ENCODE data around the gene PKNOX2. TPM values are rescaled to one million over a fixed set of nuclear protein-coding genes. Genes with fewer than 3 reads are reported as not detected.

PKNOX2 gene
- total and polyA plus RNA-seq, 10 donors, result 0.80 to 8.9 (median 3.5) TPM

GRCh38 chr11:125447721-125448120 is 283.2 kb downstream of the PKNOX2 start:
- intact Hi-C loops (cut with DNase I; ENCODE audit: low total_unique reads), result no loop called here
- peaks cover 0 to 18% (median 13%) of the 10 kb centered on the region in 6 donors for H3K4me1 ChIP-seq
- no peaks in the 10 kb centered on the region for H3K27me3 ChIP-seq (replicated peaks in 1 of 7)
- no peaks in the 10 kb centered on the region for H3K9me3 ChIP-seq
- no peak overlapping the region for H3K4me3 ChIP-seq
- no peak overlapping the region for H3K27ac ChIP-seq
- peaks cover 0 to 21% (median 0%) of the 10 kb centered on the region in 6 donors for H3K36me3 ChIP-seq
- no peak for DNase-seq
- TF ChIP-seq POLR2A (IDR thresholded peaks at IDR 0.05) (no peak), POLR2AphosphoS5 (IDR thresholded peaks at IDR 0.05) (no peak)
- TF ChIP-seq, protein P1, sequence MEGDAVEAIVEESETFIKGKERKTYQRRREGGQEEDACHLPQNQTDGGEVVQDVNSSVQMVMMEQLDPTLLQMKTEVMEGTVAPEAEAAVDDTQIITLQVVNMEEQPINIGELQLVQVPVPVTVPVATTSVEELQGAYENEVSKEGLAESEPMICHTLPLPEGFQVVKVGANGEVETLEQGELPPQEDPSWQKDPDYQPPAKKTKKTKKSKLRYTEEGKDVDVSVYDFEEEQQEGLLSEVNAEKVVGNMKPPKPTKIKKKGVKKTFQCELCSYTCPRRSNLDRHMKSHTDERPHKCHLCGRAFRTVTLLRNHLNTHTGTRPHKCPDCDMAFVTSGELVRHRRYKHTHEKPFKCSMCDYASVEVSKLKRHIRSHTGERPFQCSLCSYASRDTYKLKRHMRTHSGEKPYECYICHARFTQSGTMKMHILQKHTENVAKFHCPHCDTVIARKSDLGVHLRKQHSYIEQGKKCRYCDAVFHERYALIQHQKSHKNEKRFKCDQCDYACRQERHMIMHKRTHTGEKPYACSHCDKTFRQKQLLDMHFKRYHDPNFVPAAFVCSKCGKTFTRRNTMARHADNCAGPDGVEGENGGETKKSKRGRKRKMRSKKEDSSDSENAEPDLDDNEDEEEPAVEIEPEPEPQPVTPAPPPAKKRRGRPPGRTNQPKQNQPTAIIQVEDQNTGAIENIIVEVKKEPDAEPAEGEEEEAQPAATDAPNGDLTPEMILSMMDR (IDR thresholded peaks at IDR 0.05 in 8 of 11, conservative IDR thresholded peaks at IDR 0.05 in 3 of 11), result no peak
- WGBS, 5 donors, result 83 to 96% (median 89%) methylated on average over 6 of the region's 6 CpGs

DNA sequence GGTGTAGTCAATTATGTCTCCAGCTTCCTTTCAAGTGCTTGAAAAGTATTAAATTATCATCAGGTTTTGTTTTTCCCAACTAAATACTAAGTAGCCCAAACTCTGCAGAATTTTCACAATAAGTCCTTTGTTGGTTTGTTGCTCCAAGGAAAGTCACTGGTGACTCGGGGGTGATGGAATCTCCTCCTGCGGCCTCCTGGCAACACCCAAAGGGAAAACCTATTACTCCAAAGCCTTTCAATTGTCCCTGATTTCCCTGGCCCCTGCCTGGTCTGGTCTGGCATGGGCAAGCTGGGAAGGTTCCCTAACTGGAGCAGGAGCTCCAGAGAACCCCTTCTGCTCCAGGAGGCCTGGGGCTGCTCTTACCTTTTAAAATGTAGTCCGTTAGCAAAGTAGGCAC is 283.6 kb downstream of the PKNOX2 start:
- DNase-seq, result no peak
- TF ChIP-seq POLR2AphosphoS5 (IDR thresholded peaks at IDR 0.05), result no peak
- TF ChIP-seq POLR2A (IDR thresholded peaks at IDR 0.05), result no peak
- TF ChIP-seq, protein P1 (IDR thresholded peaks at IDR 0.05 in 8 of 11, conservative IDR thresholded peaks at IDR 0.05 in 3 of 11), result no peak
- Histone ChIP-seq H3K4me1 (peaks cover 0 to 18% (median 13%) of the 10 kb centered on the region in 6 donors), H3K27me3 (replicated peaks in 1 of 7) (no peaks in the 10 kb centered on the region), H3K36me3 (peaks cover 0 to 21% (median 0%) of the 10 kb centered on the region in 6 donors), H3K9me3 (no peaks in the 10 kb centered on the region), H3K27ac (no peak overlapping the region), H3K4me3 (no peak overlapping the region)
- 75 to 92% (median 91%) methylated on average over 3 of the region's 3 CpGs for WGBS, 5 donors
- intact Hi-C loops (cut with DNase I; ENCODE audit: low total_unique reads), result no loop called here

DNA sequence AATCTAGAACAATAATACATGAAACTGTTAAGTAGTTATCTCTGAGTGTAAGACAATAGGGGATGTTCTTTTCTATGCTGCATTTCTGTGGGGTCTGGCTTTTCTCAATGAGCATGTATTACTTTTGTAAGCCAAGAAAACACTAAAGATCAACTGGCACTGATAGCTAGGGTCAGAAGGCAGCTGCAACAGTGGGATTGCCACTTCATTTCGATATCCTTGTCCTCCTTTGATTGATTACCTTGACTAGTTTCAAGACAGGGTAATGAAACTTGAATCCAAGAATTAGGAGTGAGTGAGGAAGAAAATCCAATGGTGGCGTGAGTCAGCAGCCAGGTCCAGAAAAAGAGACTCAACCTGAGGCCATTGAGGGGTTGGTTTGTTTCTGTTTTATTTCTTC is 285.0 kb downstream of the PKNOX2 start:
- intact Hi-C loops (cut with DNase I; ENCODE audit: low total_unique reads), result no loop called here
- Histone ChIP-seq H3K4me1 (peaks cover 0 to 18% (median 13%) of the 10 kb centered on the region in 6 donors), H3K27ac (no peak overlapping the region), H3K9me3 (no peaks in the 10 kb centered on the region), H3K27me3 (replicated peaks in 1 of 7) (no peaks in the 10 kb centered on the region), H3K4me3 (no peak overlapping the region), H3K36me3 (peaks cover 0 to 21% (median 0%) of the 10 kb centered on the region in 6 donors)
- TF ChIP-seq POLR2A (IDR thresholded peaks at IDR 0.05) (no peak), POLR2AphosphoS5 (IDR thresholded peaks at IDR 0.05) (no peak)
- TF ChIP-seq, protein P1 (IDR thresholded peaks at IDR 0.05 in 8 of 11, conservative IDR thresholded peaks at IDR 0.05 in 3 of 11), result no peak
- 79 to 93% (median 91%) methylated on average over 2 of the region's 2 CpGs for WGBS, 5 donors
- no peak for DNase-seq

DNA sequence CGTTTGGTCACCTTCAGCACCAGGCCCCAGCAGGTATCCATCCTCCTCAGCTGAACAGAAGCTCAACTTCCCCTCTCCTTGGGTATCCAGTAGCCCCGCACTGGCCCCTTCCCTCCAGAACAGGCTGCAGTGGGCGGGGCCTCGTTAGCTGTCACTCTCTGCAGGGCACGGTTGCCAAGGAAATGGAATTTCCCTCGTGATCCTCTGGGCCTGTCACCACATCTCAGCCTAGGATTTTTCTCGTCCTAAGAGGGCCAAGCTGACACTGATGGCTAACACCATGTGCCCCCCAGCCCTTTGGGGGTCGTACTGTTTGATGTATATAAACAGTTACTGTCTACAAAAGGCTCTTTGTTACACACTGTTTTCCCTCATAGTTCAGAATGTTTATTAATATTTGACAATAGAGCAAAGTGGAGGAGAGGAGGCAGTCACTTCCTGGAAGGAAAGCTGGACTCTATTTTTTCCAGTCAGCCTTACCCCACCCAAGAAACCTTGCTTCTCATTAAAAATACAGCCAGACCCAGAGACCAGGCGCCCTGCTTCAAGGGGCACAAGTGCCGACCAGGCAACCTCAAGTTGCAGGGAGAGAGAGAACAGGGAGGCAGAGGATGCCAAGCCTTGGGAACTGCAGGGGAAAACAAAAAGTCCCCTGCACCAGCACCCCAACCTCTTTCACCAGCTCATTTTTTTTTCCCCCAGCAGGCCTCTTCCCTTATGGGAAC is 287.0 kb downstream of the PKNOX2 start:
- H3K27me3 ChIP-seq (replicated peaks in 1 of 7), result no peaks in the 10 kb centered on the region
- TF ChIP-seq POLR2AphosphoS5 (IDR thresholded peaks at IDR 0.05) (no peak), POLR2A (IDR thresholded peaks at IDR 0.05) (no peak)
- TF ChIP-seq, protein P1 (IDR thresholded peaks at IDR 0.05 in 8 of 11, conservative IDR thresholded peaks at IDR 0.05 in 3 of 11), result no peak
- intact Hi-C loops (cut with DNase I; ENCODE audit: low total_unique reads), result no loop called here
- peak overlapping the region in 6 of 8 donors; percentile 20 to 44 (median 30) for H3K27ac ChIP-seq
- WGBS, 5 donors, result 27 to 33% (median 29%) methylated on average over 10 of the region's 10 CpGs
- H3K4me1 ChIP-seq, result peaks cover 0 to 18% (median 13%) of the 10 kb centered on the region in 6 donors
- no peaks in the 10 kb centered on the region for H3K9me3 ChIP-seq
- H3K4me3 ChIP-seq, result no peak overlapping the region
- peaks cover 0 to 6% (median 0%) of the 10 kb centered on the region in 6 donors for H3K36me3 ChIP-seq
- DNase-seq, result no peak
